Left cardiac atrium (tissue), 2 donors: Measurements from ENCODE around the gene ZSWIM8. TPM values are rescaled to one million over a fixed set of nuclear protein-coding genes. Genes with fewer than 3 reads are reported as not detected.

ENCODE experiments used
- total RNA-seq, 2 donors: library from RNA; stranded (reverse); fragmentation: NEBNext Ultra II Directional; extraction: Animal tissue kit (Norgen Biotek cat#: 25700); gene quantifications; one replicate each; pipeline ENCODE4 v1.2.1, GENCODE V29; 2021
- donor health status: DM: no; HTN: yes; CAD: no; lungs with severe emphysema.
- donor health status: DM: yes; HTN: yes; CAD: no.

Gene ZSWIM8
- total RNA-seq, 2 donors from 2014 or later, result 50.7 to 61.6 TPM

Other genes with a start within 250 kb of the ZSWIM8 start
- gene USP54, start 194.3 kb upstream of the ZSWIM8 start, total RNA-seq, result 10 to 100 TPM; 30.5 to 47.8 TPM
- 10 to 100 TPM in 1 of 2 donors, 1 to 10 TPM in 1; 2.1 to 13.1 TPM for gene MYOZ1, start 144.1 kb upstream of the ZSWIM8 start, total RNA-seq
- 100 to 1,000 TPM; 165 to 219 TPM for gene SYNPO2L, start 129.6 kb upstream of the ZSWIM8 start, total RNA-seq
- 1 to 10 TPM; 4.2 to 4.4 TPM for gene AGAP5, start 87.5 kb upstream of the ZSWIM8 start, total RNA-seq
- 10 to 100 TPM; 42.9 to 52.6 TPM for gene SEC24C, start 41.2 kb upstream of the ZSWIM8 start, total RNA-seq
- 10 to 100 TPM; 21.7 to 24.7 TPM for gene CHCHD1, start 3.6 kb upstream of the ZSWIM8 start, total RNA-seq
- gene NDST2, start 26.0 kb downstream of the ZSWIM8 start, total RNA-seq, result 10 to 100 TPM; 14.1 to 20.2 TPM
- 10 to 100 TPM; 12.0 to 12.4 TPM for gene CAMK2G, start 88.9 kb downstream of the ZSWIM8 start, total RNA-seq
- 10 to 100 TPM in 1 of 2 donors, 1 to 10 TPM in 1; 9.2 to 20.1 TPM for gene PLAU, start 125.5 kb downstream of the ZSWIM8 start, total RNA-seq
- gene VCL, start 212.5 kb downstream of the ZSWIM8 start, total RNA-seq, result 100 to 1,000 TPM; 170 to 239 TPM